Hypothalamus (tissue), 51 donors: Measurements from ENCODE around the gene MTA1.
A peak's percentile ranks its signal among the peaks of the same experiment; 100 is the strongest.

Experiments used
- DNase-seq, 51 donors: peaks; one replicate each; lab custom pipeline; 2025; lab: John Stamatoyannopoulos, UW

Gene MTA1

GRCh38 chr14:105472486-105472991, 52.9 kb downstream of the MTA1 start:
- DNase-seq = no peak

- DNase-seq = peak in 5 of 51 donors; percentile 20 to 46 (median 29)
Observed at GRCh38 chr14:105473033-105473676, 53.5 kb downstream of the MTA1 start.

- peak in 41 of 51 donors; percentile 17 to 82 (median 63) for DNase-seq
Observed at GRCh38 chr14:105473677-105474482, 54.3 kb downstream of the MTA1 start.

GRCh38 chr14:105474483-105475268, 55.0 kb downstream of the MTA1 start, which contains the start of gene CRIP2:
CRIP2 (plus strand) TSS chr14:105474821; CDS start chr14:105474863, 42 bp downstream.
- DNase-seq = peak in 11 of 51 donors; percentile 19 to 62 (median 43)

DNA sequence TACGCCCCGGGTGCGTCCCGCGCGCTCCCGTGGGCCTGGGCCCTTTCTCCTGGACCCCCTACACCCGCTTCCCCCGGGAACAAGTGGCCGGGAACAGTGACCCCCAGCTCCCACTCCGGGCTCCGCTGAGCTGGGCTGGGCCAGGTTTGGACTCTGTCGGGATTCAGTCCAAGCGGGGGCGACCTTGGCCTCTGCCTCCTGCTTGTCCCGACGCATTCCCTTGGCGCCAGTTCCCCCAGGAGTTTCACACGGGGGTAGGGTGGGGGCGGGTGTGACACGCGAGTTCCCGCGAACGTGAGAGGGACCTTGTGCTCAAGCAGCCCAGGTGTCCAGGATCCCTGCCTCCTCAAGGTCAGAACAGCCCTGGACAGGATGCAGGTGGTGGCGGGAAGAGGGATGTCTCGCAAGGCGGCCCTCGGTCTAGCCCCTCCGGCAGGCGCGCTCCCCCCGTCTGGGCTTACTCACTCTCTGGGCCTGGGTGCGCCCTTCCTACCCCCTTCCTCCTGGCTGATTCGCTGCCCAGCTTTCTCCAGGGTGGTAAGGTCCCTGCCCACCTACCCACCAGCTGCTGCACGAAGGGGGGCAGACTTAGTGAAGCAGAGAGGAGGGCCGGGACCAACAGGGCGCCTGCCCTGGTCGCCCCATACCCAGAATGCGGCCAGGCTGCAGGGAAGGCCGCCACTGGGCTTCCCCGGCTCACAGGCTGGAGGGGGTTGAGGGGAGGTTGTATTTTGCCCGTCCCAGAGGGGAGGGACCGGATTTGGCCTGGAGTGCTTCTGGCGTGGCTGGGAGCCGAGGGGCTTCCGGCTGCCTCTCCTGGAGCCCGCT, 55.9 kb downstream of the MTA1 start:
- peak in 12 of 51 donors; percentile 34 to 73 (median 54) for DNase-seq

GRCh38 chr14:105476097-105476830, 56.6 kb downstream of the MTA1 start:
- peak; percentile 28 to 93 (median 83) for DNase-seq

- no peak for DNase-seq
Observed at GRCh38 chr14:105476831-105477659, 57.4 kb downstream of the MTA1 start.

DNA sequence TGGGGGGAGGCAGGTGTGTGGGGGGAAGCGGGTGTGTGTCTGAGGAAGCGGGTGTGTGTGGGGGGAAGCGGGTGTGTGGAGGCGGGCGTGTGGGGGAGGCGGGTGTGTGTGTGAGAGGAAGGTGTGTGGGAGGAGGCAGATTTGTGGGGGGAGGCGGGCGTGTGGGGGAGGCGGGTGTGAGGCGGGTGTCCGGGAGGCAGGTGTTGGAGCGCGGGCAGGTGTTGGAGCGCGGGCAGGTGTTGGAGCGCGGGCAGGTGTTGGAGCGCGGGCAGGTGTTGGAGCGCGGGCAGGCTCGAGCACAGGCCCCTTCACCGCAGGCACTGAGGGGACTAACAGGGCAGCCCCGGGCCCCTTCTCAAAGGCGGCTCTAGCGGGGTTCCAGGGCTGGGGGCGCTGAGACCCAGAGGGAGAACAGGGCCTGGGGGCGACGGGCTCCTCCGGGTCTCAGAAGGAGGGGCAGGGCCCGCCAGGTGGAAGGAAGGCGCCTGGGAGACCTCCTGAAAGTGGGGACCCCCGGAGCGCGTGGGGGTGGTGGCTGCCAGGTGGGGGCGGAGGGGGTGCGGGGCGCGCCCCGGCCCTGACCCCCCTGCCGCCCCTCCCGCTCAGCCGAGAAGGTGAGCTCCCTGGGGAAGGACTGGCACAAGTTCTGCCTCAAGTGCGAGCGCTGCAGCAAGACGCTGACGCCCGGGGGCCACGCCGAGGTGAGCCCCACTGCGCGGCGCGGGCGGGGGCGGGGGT, 58.2 kb downstream of the MTA1 start:
- peak in 3 of 51 donors; percentile 8 to 37 (median 16) for DNase-seq

- DNase-seq = no peak
Observed at GRCh38 chr14:105478398-105479251, 59.0 kb downstream of the MTA1 start.

GRCh38 chr14:105479431-105480158, 60.0 kb downstream of the MTA1 start:
- DNase-seq = peak in 1 of 51 donors; percentile 9

- DNase-seq = peak in 1 of 51 donors; percentile 19
Observed at GRCh38 chr14:105480199-105480746, 60.6 kb downstream of the MTA1 start.

GRCh38 chr14:105480807-105481801, 61.5 kb downstream of the MTA1 start:
- DNase-seq = peak; percentile 63 to 98 (median 90)

GRCh38 chr14:105481886-105482457, 62.3 kb downstream of the MTA1 start:
- DNase-seq = peak in 48 of 51 donors; percentile 25 to 87 (median 74)
